Transverse colon (tissue), 4 donors: Measurements from ENCODE around the gene PSMB11. TPM values are rescaled to one million over a fixed set of nuclear protein-coding genes. Genes with fewer than 3 reads are reported as not detected.

Experiments
- DNase-seq: peaks from one replicate; pipeline ENCODE4 v3.0.0-alpha.2; 2019
- H3K27ac ChIP-seq, 4 donors: fragments of 200-600 bp; sonication (generic); 2 replicates each; pipeline ENCODE4 v1.5.1; 2016 to 2018; ENCODE audit warnings: inconsistent platforms in 4 of 4
- H3K27me3 ChIP-seq: fragments of 200-600 bp; sonication (generic); 2 replicates; pipeline ENCODE4 v1.5.1; 2017; ENCODE audit warnings: inconsistent platforms
- H3K36me3 ChIP-seq, 4 donors: fragments of 200-600 bp; sonication (generic); 2 replicates each; pipeline ENCODE4 v1.5.1; 2017 to 2019; ENCODE audit warnings: inconsistent platforms in 4 of 4
- H3K4me1 ChIP-seq, 4 donors: fragments of 200-600 bp; sonication (generic); 2 replicates each; pipeline ENCODE4 v1.5.1; 2017 to 2020; ENCODE audit warnings: inconsistent platforms in 4 of 4
- H3K4me3 ChIP-seq, 4 donors: fragments of 200-600 bp; sonication (generic); 1 replicate in 1 of 4; 2 replicates in 3 of 4; pipeline versions ENCODE4 v1.5.1 to v1.6.1; 2017 to 2019; ENCODE audit warnings: inconsistent platforms in 4 of 4
- H3K9me3 ChIP-seq, 2 donors: fragments of 200-600 bp; sonication (generic); 2 replicates each; pipeline ENCODE4 v1.5.1; 2017 to 2019; ENCODE audit warnings: inconsistent platforms in 2 of 2
- CTCF ChIP-seq, 5 experiments: fragments of 200-600 bp in 3 of 5; fragments of 450-650 bp in 2 of 5; sonication (generic) in 3 of 5; IDR thresholded peaks; 1 replicate in 2 of 5; 2 replicates in 3 of 5; pipeline ENCODE4 v1.5.1; 2016 to 2017; ENCODE audit warnings: antibody characterized with exemption in 5 of 5, inconsistent platforms in 3 of 5, mild to moderate bottlenecking in 2 of 5, moderate library complexity in 1 of 5
- EP300 ChIP-seq: sonication (generic); formaldehyde crosslinking; IDR thresholded peaks from one replicate; pipeline ENCODE4 v1.6.1; 2017; ENCODE audit warnings: antibody characterized with exemption, low read depth
- POLR2A ChIP-seq: fragments of 450-650 bp; IDR thresholded peaks from one replicate; pipeline ENCODE4 v1.6.1; 2016; ENCODE audit warnings: antibody characterized with exemption, mild to moderate bottlenecking, moderate library complexity
- POLR2AphosphoS5 ChIP-seq, 3 donors: sonication (generic); formaldehyde crosslinking; IDR thresholded peaks; one replicate each; pipeline ENCODE4 v1.6.1; 2016; ENCODE audit warnings: antibody characterized with exemption in 3 of 3
- WGBS, 2 donors: methylation state at CpG; one replicate each; pipeline ENCODE4 v1.1.5; 2018; ENCODE audit warnings: low coverage in 1 of 2; 5-methylcytosine and 5-hydroxymethylcytosine counted together
- in situ Hi-C, 4 donors: fragments of 200-750 bp; cut with MboI; loops; one replicate each; pipeline versions ENCODE4 v1.15.0 to v1.15.1; 2017; ENCODE audit warnings: low sequenced_read_pairs in 3 of 4, low pct_ligation_motif_present in 1 of 4, low pct_unique_long_range_greater_than_20kb in 1 of 4
- intact Hi-C: fragments of 100-400 bp; cut with DNase I; formaldehyde crosslinking; loops from one replicate; pipeline ENCODE4 v1.15.1; 2023; ENCODE audit warnings: low total_unique reads
- total RNA-seq, 4 donors: library from RNA; depleted of rRNA; stranded (reverse); fragments of >200 nt; gene quantifications; one replicate each; pipeline ENCODE4 v1.1.0, GENCODE V29; 2016

The PSMB11 gene
- total RNA-seq, 4 donors from 2014 or later: not detected

DNA sequence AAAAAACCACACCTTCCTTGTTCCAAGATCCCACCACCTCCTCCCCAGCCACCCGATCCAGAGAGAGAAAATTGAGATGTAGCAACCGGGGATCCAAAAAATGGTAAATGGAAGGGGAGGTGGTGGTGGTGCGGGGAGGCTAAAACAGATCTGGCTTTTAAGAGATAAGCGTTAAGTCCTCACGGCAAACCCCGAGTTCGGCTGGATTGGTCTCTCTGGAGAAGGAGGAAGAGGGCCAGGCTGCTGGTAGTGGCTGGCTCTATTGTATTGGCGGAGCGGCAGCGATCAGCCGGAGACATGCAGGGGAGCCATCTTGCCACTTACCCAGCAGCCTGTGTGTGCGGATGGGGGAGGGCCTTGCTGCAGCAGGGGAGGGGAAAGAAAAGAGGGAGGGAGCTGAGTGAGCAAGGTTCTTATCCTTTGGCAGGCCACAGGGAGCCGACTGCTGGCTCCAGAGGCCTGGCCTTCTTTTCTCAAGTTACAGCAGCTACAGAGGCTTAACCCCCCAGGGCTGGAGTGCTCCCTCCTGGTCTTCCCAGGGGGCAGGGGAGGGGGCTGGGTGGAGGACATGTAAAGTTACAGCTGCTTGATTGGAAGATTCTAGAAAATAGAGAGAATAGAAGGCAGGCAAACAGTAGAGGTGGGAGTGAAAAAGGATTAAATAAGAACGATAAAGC is 29.4 kb downstream of the PSMB11 start:
- Histone ChIP-seq H3K36me3 (peaks cover 0 to 55% (median 19%) of the 10 kb centered on the region in 4 donors), H3K27me3 (no peaks in the 10 kb centered on the region), H3K9me3 (no peaks in the 10 kb centered on the region), H3K4me1 (peaks cover 10 to 48% (median 28%) of the 10 kb centered on the region in 4 donors), H3K4me3 (peak overlapping the region; percentile 13 to 57 (median 51)), H3K27ac (peak overlapping the region; percentile 73 to 90 (median 82))
- intact Hi-C loops: no loop called here
- peak; percentile 85 for DNase-seq
- in situ Hi-C loops: no loop called here
- peak; percentile 36 for TF ChIP-seq POLR2A
- no peak for TF ChIP-seq CTCF (IDR thresholded peaks at IDR 0.05)
- no peak for TF ChIP-seq EP300
- TF ChIP-seq POLR2AphosphoS5 (IDR thresholded peaks at IDR 0.05): peak; percentile 68 to 73 (median 69)
- WGBS, 2 donors: 0 to 2% methylated on average over 2 to 13 of the region's 14 CpGs

- no peak for DNase-seq
Observed at GRCh38 chr14:23071921-23072539, 30.0 kb downstream of the PSMB11 start.

DNA sequence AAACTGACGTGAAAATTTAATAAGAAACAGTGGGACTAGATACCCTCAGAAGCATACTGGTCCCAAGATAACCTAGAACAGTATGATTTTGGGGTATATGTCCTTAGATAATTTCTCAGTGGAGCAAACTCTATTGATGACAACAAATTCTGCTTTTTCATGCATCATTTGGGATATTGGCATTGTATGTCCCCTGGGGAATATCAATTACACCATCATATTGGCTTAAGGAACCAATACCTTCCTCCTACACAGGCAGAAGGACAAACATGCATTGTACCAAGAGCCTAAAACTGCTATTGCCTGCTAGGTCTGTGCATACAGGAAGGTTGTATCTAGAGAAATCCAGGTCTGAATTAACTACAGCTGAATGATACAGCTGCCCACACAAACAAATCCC is 32.9 kb downstream of the PSMB11 start:
- WGBS, 2 donors: 93 to 100% methylated on average over 1 of the region's 1 CpG
- intact Hi-C loops (no loop called here), in situ Hi-C loops (no loop called here)
- Histone ChIP-seq H3K27ac (no peak overlapping the region), H3K4me1 (peaks cover 10 to 60% (median 31%) of the 10 kb centered on the region in 4 donors), H3K27me3 (no peaks in the 10 kb centered on the region), H3K4me3 (no peak overlapping the region), H3K9me3 (no peaks in the 10 kb centered on the region), H3K36me3 (peaks cover 0 to 68% (median 32%) of the 10 kb centered on the region in 4 donors)
- DNase-seq: no peak
- TF ChIP-seq POLR2AphosphoS5 (IDR thresholded peaks at IDR 0.05) (no peak), CTCF (IDR thresholded peaks at IDR 0.05) (no peak), EP300 (no peak), POLR2A (no peak)

More at GRCh38 chr14:23071921-23072539, 30.0 kb downstream of the PSMB11 start:
- Histone ChIP-seq H3K9me3 (no peaks in the 10 kb centered on the region), H3K4me1 (peaks cover 10 to 53% (median 28%) of the 10 kb centered on the region in 4 donors), H3K36me3 (peaks cover 0 to 55% (median 22%) of the 10 kb centered on the region in 4 donors), H3K27ac (peak overlapping the region; percentile 73 to 90 (median 82)), H3K4me3 (peak overlapping the region in 2 of 4 donors; percentile 49 to 57), H3K27me3 (no peaks in the 10 kb centered on the region)
- in situ Hi-C loops (no loop called here), intact Hi-C loops (no loop called here)
- TF ChIP-seq POLR2AphosphoS5 (IDR thresholded peaks at IDR 0.05) (no peak), POLR2A (no peak), CTCF (IDR thresholded peaks at IDR 0.05) (no peak)
- WGBS, 2 donors: 48 to 92% methylated on average over 2 to 5 of the region's 5 CpGs

GRCh38 chr14:23076785-23077408 is 34.9 kb downstream of the PSMB11 start:
- Histone ChIP-seq H3K36me3 (peaks cover 0 to 88% (median 42%) of the 10 kb centered on the region in 4 donors), H3K27ac (no peak overlapping the region)

More at GRCh38 chr14:23076785-23077408, 34.9 kb downstream of the PSMB11 start:
- H3K4me1 ChIP-seq: peaks cover 5 to 43% (median 17%) of the 10 kb centered on the region in 4 donors
- no peak for DNase-seq
- intact Hi-C loops: no loop called here
- H3K4me3 ChIP-seq: no peak overlapping the region
- no peaks in the 10 kb centered on the region for H3K9me3 ChIP-seq
- 67 to 69% methylated on average over 5 of the region's 5 CpGs for WGBS, 2 donors
- H3K27me3 ChIP-seq: no peaks in the 10 kb centered on the region
- TF ChIP-seq CTCF (IDR thresholded peaks at IDR 0.05) (peak; percentile 28 to 51 (median 49)), EP300 (no peak)
- in situ Hi-C loops: no loop called here
